Measurements from ENCODE around the gene RAD23B.
"Not testable (repeated sequence)": the region's sequence is repeated elsewhere in the genome, so short reads cannot be mapped to it uniquely, and the experiment has no call there.

Gene RAD23B

DNA sequence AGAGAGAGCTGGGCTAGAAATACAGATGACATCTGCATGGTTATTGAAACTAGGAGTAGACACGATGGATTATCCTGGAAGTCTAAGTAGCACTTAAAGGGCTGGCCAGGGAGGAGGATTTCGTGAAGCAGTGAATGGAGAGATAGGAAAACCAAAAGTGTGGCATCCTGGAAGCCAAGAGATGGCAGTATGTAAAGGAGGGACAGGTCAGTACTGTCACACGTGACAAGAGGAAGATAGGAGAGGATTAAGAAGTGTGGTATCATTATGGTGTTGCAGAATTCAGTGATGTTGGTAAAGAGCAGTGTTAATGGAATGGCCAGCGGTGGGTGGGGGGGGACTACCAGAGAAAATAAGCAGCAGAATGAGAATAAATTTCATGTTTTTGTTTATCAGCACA is 11.7 kb downstream of the RAD23B start:
- DNase-seq = no peak

DNA sequence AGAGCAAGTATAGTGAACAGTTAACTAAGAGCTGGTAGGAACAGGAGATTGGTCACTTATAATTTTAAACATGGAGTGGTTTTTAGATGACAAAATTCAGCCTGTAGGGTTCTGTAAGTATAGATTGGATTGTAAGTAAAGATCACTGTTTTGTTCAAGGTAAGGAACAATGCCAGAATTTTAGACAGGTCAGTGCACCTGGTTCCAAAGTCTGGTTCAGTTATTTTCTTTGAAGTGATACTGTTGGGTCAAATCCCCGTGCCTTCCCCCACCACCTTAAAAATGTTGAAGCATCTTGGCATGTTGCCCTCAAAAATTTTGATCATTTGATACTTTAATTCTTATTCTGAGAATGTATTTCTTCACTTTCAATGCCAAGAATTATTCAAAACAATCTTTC is 12.9 kb downstream of the RAD23B start:
- no peak for DNase-seq

DNA sequence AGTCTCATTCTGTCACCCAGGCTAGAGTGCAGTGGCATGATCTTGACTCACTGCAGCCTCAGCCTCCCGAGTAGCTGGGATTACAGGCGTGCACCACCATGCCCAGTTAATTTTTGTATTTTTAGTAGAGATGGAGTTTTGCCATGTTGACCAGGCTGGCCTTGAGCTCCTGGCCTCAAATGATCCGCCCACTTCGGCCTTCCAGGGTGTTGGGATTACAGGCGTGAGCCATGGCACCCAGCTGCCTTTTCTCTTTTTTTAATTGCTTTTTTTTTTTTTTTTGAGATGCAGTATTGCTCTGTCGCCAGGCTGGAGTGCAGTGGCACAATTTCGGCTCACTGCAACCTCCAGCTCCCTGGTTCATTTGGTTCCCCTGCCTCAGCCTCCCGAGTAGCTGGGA is 13.5 kb downstream of the RAD23B start:
- DNase-seq = not testable (repeated sequence)

DNA sequence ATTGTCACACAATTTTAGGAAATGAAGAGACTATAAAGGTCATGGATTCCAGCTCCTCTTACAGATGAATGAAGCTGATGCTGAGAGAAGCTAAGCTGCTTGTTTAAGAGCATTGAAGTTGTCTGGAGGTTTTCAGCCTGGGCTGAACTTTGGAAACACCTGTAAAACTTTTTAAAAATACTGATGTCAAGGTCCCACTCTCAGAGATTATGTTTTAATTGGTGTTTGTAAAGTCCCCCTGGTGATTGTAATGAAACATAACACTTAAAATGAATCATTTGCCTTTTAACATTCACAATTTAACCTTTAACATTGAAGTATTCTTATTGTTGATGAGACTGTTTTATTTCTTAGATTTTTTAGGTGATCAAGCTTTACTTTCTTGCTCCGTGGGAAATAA is 16.4 kb downstream of the RAD23B start:
- no peak for DNase-seq

DNA sequence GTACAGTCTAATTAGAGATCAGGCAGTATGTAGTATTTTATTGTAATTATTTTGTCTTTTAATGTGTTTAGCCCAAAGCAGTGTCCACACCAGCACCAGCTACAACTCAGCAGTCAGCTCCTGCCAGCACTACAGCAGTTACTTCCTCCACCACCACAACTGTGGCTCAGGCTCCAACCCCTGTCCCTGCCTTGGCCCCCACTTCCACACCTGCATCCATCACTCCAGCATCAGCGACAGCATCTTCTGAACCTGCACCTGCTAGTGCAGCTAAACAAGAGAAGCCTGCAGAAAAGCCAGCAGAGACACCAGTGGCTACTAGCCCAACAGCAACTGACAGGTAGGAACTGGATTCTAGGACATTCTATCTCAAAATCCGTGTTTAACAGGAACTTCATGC is 23.2 kb downstream of the RAD23B start:
- no peak for DNase-seq

DNA sequence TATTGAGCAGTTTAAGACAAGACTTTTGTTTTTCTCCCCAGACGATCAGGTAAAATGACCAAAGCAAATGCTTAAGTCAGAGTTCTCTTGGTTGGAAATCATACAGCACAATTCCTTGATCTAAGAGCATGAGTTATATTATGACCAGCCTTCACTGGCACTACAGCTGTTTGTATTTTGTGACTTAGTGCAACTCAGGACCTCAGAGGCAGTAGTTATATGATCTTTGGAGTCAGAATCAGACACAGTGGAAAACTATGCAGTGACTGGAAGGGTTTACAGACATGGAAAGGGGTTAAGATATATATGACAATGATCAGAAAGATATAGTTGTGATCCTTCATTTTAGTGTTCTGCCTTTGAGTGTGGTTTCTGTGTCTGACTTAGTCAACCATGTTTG is 24.3 kb downstream of the RAD23B start:
- DNase-seq = no peak

DNA sequence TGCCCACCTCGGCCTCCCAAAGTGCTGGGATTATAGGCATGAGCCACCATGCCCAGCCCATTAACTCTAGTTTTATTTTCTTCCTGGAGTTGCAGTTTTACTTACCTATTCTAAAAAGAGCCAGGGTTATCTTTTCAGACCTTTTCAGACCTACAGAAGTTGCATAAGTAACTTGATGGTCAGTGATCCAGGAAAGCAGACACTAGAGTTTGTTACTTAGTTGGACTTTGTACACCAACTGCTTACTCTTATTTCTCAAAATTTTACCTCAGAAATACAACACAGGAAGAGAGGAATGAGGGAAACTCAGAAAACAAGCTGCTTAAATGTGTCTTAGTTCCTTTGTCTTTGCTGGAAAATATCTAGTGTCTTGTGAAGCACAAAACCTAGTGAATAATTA is 25.4 kb downstream of the RAD23B start:
- DNase-seq = no peak

DNA sequence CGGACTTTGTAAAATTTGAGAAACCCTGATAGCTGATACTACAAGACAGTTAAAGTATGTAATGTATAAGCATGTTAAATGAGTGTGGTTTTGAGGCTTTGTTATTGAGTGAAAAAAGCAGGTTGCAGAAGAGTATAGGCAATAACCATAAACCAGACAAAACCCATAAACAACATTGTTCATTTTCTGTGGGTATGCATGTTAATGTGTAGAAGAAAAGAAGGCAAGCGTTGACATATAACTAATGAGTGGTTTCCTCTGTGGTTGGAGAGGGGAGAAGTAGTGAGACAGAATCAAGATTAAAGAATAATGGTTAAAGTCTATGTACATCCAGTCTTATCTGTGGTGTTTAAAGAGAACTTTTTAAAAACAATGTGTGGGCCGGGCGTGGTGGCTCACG is 26.2 kb downstream of the RAD23B start:
- no peak for DNase-seq

DNA sequence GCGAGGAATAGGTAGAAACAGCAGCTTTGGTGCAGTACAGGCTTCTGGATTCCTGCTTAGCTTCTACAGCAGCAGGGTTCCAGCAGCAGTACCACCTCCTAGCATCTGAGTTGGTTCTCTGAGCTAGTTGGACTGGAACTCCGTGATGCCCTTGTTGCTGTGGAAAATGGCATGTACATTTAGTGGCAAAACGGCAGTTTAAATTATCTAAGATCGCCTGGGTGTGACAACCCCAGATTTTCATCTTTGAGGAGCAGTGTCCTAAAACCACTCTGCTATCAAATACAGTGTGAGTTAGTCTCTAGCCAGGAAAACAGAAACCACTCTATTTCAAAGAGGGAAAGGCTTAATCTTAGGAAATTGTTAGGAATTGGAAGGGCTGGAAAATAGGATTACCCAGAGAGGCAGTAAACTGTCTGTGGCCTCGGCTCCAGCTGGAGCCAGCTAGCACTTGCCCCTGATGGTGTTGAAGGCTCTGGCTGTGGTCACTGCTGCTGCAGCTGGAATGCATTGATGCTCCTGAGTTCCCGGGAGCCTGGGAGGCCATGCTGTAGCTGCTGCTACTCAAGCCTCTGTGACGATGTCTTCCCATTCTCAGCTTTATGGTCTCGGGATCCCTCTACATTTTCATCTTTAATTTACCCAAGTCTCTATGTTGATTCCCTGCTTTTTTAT is 29.4 kb downstream of the RAD23B start:
- DNase-seq = no peak

DNA sequence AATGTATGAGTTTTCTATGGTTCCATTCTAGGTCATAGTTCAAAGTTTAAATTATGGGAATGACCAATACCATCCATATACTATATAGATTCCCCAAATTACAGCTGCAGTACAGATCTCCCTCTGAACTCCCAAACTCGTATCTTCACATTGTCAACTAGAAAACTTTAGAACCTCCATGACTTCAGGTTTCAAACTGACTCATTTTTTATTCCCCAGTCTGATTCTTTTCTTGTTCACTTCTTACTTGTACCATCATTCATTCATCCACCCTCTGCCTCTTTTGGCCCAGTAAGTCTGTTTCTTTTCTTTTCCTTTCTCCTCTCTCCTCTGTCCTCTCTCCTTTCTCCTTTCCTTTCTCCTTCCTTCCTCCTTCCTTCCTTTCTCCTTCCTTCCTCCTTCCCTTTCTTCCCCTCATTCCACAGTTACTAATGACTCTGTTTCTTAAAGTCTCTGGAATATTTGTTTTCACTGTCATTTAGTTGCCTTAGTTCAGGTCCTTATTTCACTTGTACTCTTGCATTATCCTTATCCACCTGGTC is 30.5 kb downstream of the RAD23B start:
- no peak for DNase-seq

DNA sequence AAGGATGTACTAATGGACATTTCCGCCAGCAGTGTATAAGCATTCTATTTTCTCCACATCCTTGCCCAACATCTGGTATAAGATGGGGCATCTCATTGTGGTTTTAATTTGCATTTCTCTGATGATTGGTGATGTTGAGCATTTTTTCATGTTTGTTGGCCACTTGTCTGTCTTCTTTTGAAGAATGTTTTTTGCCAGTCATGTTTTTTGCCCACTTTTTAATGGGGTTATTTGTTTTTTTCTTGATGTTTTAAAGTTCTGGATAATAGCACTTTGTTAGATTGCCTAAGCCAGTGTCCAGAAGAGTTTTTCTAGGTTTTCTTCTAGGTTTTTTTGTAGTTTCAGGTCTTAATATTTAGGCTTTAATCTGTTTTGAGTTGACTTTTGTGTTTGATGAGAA is 31.7 kb downstream of the RAD23B start:
- DNase-seq = no peak

DNA sequence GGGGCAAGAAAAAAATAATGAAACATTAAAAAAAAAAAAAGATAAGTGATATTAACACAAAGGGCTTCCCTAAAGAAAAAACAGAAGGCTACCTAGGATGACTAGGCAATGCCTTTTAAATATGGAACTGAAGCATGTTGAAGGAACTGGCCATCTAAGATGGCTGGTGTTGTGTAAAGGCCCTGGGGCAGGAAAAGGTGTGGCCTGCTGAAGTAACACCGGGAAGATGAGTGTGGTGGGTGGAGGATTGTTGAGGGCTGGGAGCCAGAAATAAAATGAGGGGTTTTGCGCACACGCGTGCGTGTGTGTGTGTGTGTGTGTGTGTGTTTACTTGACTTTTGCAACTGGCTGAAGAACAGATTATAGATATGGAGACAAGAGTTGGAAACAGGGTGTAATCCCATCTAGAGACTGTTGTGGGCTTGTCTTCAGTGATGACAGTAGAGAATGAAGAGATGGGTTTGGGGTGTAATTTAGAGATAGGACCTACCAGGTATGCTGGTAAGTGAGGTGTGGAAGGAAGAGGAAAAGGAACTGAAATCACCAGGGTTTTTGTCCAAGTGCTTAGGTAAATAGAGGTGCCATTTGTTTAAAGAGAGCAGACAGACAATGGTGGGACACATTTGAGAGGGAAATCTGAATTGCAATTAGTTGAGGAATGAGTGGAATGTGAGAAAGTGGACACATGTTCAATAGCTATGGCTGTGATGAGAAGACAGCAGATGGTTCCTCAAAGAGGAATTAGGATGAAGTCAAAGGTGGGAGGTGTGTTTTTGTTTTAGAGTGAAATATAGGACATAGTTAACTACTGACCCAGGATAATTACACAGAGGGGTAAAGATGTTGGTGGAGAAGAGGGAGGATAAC is 33.9 kb downstream of the RAD23B start:
- no peak for DNase-seq

DNA sequence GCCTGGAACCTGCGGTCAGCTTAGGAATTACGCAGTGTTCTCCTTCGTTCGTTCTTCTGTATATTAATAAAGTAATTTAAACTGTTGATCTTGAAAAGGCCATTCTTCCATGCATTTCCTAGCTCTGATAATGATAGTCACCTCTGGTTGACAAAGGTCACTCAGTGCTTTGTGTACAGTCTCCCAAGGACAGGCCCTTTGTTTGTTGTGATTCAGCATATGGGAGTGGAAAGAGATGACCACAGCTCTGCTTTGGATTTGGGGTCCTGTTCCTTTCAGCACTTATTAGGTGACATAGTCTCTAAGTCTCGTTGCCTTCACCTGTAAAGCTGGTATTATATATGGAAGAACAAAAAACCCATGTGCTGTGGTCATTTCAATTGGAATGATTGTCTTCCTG is 39.6 kb downstream of the RAD23B start:
- no peak for DNase-seq

DNA sequence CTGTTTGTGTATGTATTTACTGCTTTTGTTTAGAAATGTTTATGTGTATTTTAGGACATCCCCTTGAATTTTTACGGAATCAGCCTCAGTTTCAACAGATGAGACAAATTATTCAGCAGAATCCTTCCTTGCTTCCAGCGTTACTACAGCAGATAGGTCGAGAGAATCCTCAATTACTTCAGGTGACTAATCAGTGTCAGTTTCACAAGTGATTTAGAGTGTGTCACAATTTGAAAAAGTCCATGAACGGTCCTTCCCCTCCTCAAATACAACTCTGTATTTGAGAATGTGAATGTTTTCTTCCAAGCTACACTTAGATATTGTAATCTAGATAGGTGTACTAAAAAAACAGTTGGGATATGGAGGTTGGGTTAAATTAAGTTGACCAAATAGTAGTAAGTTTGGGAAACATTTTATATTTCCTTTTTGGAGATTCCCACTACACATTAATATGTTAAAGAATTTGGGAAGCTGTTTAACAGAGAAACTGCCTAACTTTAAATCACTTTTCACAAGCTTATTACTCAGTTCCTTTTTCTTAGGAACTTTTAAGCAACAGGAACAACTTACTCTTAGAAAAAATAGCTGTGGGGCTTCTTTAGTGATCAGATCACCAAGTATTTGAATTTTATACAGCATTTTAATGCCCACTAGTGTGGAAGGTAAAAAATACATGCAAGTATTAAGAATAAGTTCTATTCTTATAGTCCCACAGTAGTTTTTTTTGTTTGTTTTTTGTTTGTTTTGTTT is 40.9 kb downstream of the RAD23B start:
- DNase-seq = no peak

DNA sequence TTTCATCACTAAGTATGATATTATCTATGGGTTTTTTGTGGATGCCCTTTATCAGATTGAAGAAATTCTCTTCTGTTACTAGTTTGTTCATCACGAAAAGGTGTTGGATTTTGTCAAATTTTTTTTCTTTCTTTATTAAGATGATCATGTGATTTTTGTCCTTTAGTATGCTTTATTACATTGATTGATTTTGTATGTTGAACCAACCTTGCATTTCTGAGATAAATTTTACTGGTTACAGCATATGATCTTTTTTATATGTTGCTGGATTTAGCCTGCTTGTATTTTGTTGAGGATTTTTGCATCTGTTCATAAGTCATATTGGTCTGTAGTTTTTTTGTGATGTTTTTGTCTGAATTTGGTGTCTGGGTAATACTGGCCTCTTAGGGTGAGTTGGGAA is 42.8 kb downstream of the RAD23B start:
- DNase-seq = no peak

DNA sequence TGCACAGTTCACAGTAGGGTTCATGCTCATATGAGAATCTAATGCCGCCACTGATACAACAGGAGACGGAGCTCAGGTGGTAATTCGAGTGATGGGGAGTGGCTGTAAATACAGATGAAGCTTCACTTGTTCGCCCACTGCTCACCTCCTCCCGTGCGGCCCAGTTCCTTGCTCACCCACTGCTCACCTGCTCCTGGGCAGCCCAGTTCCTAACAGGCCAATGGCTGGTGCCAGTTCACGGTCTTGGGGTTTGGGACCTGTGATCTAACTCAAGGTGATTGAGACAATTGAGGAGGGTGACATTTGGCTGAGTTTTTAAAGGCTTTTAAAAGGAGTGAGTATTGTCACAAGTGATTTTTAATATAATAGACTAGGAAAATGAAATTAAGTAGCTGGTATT is 45.4 kb downstream of the RAD23B start:
- DNase-seq = no peak

DNA sequence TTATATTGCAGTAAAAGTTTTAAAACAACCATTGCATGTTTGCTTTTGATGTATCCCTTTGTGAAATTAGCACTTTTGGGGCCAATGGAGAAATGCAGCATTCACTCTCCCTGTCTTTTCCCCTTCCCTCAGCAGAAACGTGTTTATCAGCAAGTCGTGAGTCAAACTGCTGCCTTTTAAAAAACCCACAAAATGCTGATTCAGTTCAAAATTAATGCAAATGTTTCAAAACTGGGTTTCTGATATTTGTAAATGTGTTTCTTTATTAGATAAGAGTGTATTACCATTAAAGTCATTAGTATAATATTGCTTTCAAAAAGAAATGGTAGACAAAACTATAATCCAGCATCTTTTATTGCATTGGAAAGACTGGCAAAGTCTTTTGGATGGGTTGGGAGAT is 47.3 kb downstream of the RAD23B start:
- DNase-seq = no peak

DNA sequence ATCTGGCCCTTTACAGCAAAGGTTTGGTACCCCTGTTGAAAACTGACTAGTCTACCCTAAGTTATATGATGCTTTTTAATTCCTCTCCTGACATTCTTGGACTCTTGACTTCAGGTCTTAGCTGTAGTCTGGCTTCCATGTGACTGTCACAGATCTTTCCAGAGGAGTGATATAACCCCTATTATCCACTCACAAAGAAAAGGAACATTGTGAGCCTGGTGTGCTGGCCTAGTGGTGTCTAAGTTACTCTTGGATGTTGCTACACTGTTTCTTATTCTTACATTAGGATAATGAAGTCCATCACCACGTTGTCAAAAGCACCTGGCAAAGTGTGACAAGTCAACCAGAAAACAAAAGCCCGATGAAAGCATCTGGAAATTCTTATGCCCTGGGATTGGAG is 49.8 kb downstream of the RAD23B start:
- no peak for DNase-seq

DNA sequence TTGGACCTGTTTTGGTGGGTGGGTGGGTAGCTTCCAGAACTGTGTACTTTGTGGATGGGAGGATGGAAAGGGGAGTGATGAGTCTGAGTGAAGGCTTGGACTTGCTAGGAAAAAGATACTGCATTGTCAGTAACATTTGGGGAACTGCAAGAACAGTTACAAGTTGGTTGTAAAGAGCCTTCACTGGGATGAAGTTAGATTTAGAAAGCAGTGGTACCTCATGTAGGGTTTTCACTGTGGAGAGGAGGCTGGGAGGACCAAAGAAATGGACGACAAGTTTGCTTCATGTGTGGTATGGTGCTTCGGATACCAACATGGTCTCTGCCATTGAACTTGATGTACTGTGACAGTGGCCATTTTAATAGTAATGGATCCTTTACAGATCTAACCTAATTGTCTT is 50.3 kb downstream of the RAD23B start:
- DNase-seq = no peak

DNA sequence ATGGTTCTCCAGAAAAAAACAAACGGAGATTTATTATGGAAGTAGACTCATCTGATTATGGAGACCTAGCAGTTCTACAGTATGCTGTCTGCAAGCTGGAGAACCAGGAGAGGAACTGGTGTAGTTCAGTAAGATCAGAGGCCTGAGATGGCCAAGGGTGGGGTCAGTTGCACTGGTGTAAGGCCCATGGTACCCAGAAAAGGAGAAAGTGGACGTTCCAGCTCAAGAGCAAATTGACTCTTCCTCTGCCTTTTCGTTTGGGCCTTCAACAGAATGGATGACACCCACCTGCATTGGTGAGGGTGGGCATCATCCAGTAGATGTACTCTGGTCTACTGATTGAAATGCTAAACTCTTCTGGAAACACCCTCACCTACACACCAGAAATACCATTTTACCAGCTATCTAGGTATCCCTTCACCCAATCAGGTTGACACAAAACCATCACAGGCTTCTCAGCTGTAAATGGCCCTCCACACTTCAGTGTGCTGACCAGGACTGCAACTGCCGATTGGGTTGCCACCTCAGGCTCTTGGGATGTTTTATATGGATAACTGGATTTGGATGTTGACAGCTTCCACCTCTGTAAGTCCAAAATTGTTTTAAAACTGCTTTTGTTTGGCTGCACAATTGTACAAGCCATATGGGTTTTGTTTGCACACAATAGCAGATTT is 51.2 kb downstream of the RAD23B start:
- DNase-seq = no peak

DNA sequence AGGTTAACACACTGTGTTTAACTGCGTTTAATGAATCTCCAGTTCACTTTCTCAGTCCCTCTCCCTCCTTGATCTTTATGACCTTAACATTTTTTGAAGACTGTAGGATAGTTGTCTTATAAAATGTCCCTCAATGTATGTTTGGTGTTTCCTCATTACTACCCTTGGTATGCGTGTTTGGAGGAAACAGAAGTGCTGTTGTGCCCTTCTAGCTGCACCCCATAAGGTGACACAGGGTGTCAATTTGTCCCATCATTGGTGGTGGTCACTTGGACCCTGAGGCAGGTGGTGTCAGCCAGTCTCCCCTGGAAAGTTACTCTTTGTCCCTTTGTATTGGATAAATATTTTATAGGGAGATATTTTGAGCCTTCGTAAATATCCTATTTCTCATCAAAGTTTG is 52.3 kb downstream of the RAD23B start:
- no peak for DNase-seq

DNA sequence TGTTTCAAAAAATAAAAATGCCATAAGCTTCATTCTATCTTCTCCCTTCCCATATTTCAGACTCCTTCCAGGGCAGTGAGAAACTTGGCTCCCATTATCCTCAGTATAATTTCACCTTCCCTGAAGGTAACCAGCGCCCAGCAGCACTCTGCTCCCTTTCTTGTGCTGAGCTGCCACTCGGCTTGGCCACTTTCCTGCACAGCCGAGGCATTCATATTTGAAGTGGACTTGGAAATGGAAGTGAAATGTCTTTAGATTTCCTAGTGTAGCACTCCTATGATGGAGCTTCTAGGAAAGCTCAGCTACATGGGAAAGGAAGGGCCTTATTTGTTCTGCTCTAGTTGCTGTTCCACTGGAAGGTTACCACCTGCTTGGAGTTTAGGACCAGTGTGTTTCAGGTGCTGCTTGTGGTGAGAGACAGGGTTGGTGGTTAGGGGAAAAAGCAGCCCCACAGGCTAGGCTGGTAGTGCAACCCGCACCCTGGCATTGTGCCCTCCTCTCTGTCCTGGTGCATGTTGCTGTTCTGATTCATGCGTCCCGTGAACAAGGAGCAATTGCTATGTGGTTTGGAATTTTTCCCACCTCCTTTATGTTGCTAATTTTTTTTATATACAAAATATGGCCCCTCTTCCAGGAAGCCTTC is 53.8 kb downstream of the RAD23B start:
- DNase-seq = no peak

Measured in T-helper 9 cell (primary cell).